Measurements from ENCODE around the gene ITPK1.

Gene ITPK1

GRCh38 chr14:92991536-92991935 lies 124.2 kb downstream of the ITPK1 start:
- no peak for DNase-seq (ENCODE audit: low read depth in 2 of 3, low spot score in 1 of 3)

- no peak for DNase-seq (ENCODE audit: low read depth in 2 of 3, low spot score in 1 of 3)
These were observed 125.0 kb downstream of the ITPK1 start for GRCh38 chr14:92990456-92991430.

- no peak for DNase-seq (ENCODE audit: low read depth in 2 of 3, low spot score in 1 of 3)
These were observed 126.7 kb downstream of the ITPK1 start for GRCh38 chr14:92988786-92989755.

- DNase-seq (ENCODE audit: low read depth in 2 of 3, low spot score in 1 of 3) = no peak
These were observed 127.8 kb downstream of the ITPK1 start for GRCh38 chr14:92987713-92988510.

- no peak for DNase-seq (ENCODE audit: low read depth in 2 of 3, low spot score in 1 of 3)
These were observed 128.6 kb downstream of the ITPK1 start for GRCh38 chr14:92987148-92987570.

GRCh38 chr14:92986254-92987147 lies 129.2 kb downstream of the ITPK1 start:
- no peak for DNase-seq (ENCODE audit: low read depth in 2 of 3, low spot score in 1 of 3)

- no peak for DNase-seq (ENCODE audit: low read depth in 2 of 3, low spot score in 1 of 3)
These were observed 130.2 kb downstream of the ITPK1 start for GRCh38 chr14:92985521-92985920.

GRCh38 chr14:92984896-92985295 lies 130.8 kb downstream of the ITPK1 start:
- no peak for DNase-seq (ENCODE audit: low read depth in 2 of 3, low spot score in 1 of 3)

- no peak for DNase-seq (ENCODE audit: low read depth in 2 of 3, low spot score in 1 of 3)
These were observed 131.5 kb downstream of the ITPK1 start for GRCh38 chr14:92984082-92984788.

- no peak for DNase-seq (ENCODE audit: low read depth in 2 of 3, low spot score in 1 of 3)
These were observed 132.8 kb downstream of the ITPK1 start for GRCh38 chr14:92982956-92983355.

- no peak for DNase-seq (ENCODE audit: low read depth in 2 of 3, low spot score in 1 of 3)
These were observed 134.0 kb downstream of the ITPK1 start for GRCh38 chr14:92981726-92982125.

GRCh38 chr14:92980866-92981265 lies 134.9 kb downstream of the ITPK1 start:
- no peak for DNase-seq (ENCODE audit: low read depth in 2 of 3, low spot score in 1 of 3)

GRCh38 chr14:92978229-92979021 lies 137.3 kb downstream of the ITPK1 start:
- no peak for DNase-seq (ENCODE audit: low read depth in 2 of 3, low spot score in 1 of 3)

- DNase-seq (ENCODE audit: low read depth in 2 of 3, low spot score in 1 of 3) = no peak
These were observed 139.5 kb downstream of the ITPK1 start for GRCh38 chr14:92976268-92976667.

- DNase-seq (ENCODE audit: low read depth in 2 of 3, low spot score in 1 of 3) = no peak
These were observed 141.0 kb downstream of the ITPK1 start for GRCh38 chr14:92974541-92975345.

GRCh38 chr14:92973798-92974372 lies 141.8 kb downstream of the ITPK1 start:
- no peak for DNase-seq (ENCODE audit: low read depth in 2 of 3, low spot score in 1 of 3)

GRCh38 chr14:92973261-92973797 lies 142.4 kb downstream of the ITPK1 start:
- DNase-seq (ENCODE audit: low read depth in 2 of 3, low spot score in 1 of 3) = peak; percentile 7 to 19 (median 13)

All from stimulated activated CD4-positive, alpha-beta T cell treated with anti-CD3 and anti-CD28 coated beads, Interleukin-12 subunit alpha, Interleukin-12 subunit beta, amount 100 ng/mL, for 48 hours (primary cell).